DLD1 (cell line): ENCODE results near the gene PHACTR4.
"Not testable (repeated sequence)": the region's sequence is repeated elsewhere in the genome, so short reads cannot be mapped to it uniquely, and the experiment has no call there.

Experiments
- in situ Hi-C: cut with HindIII; loops from 2 replicates; pipeline ENCODE4 v1.10.0; 2017; ENCODE audit warnings: low sequenced_read_pairs

The PHACTR4 gene

DNA sequence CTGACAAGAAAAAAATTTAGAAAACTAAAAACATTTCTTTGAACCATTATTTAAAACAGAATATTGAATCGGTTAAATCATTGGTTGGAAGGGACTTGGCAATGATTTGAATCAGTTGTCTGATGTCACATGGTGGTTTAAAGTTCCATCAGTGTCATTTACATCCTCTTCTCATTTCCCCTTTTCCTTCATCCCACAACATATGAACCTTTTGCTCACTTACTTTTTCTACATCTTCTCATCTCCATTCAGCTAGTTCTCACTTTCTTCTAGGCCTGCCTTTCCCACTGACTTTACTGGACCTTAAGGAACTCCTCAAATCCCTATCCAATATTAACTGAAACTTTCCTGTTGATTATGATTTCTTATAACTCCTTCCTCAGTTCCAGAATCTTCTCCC is 58.5 kb downstream of the PHACTR4 start:
- in situ Hi-C loops: no loop called here

DNA sequence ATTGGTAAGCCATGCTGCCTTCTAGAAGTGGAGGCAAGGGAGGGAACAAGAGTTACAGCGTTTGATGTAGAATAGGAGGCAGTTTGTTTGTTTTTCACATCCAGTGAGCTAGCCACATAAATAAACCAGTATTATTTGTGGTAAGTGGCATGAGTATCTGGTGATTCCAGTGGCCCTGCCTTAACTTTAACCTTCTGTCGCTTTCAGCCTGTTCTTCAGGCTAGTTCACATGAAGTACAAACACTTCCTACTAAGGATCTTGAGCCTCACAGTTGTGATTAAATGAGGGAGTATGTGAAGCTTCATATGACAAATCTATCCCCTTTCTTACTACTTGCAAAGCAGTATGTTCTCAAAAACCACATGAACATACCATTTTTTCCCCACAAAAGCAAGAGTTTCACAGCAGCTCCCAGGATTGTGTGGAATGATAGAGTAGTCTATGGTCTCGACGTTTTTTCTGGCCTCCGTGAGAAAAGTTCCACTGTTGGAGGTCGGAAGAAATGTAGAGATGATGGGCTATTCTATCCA is 59.5 kb downstream of the PHACTR4 start:
- in situ Hi-C loops: no loop called here

GRCh38 chr1:28436211-28436769 is 66.8 kb downstream of the PHACTR4 start:
- in situ Hi-C loops: no loop called here

GRCh38 chr1:28437264-28437923 is 67.9 kb downstream of the PHACTR4 start:
- in situ Hi-C loops: no loop called here

- in situ Hi-C loops: no loop called here
Observed at GRCh38 chr1:28437924-28438699, 68.6 kb downstream of the PHACTR4 start.

- in situ Hi-C loops: no loop called here
Observed at GRCh38 chr1:28439320-28439719, 69.8 kb downstream of the PHACTR4 start.

DNA sequence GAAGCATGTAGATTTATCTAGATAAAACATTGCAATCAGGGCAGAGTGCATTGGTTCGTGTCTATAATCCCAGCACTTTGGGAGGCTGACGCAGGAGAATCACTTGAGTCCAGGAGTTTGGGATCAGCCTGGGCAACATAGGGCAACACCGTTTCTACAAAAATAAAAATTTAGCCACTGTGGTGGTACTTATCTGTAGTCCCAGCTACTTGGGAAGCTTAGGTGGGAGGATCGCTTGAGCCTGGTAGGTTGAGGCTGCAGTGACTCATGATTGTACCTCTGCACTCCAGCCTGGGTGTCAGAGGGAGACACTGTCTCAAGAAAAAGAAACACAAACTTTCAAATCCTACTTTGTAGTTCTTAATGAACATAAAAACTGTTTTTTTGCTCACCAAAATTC is 72.1 kb downstream of the PHACTR4 start:
- in situ Hi-C loops: no loop called here

DNA sequence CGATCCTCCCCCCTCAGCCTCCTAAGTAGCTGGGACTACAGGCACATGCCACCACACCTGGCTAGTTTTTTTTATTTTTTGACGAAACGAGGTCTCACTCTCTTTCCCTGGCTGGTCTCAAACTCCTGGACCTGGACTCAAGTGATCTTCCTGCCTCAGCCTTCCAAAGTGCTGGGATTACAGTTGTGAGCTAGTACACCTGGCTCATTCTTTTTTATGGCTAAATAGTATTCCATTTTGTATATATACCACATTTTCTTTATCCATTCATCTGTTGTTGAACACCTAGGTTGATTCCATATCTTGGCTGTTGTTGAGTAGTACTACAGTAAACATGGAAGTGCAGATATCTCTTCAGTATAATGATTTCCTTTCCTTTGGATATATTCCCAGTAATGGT is 74.0 kb downstream of the PHACTR4 start:
- in situ Hi-C loops: no loop called here

- in situ Hi-C loops: no loop called here
Observed at GRCh38 chr1:28447679-28448078, 78.1 kb downstream of the PHACTR4 start.

DNA sequence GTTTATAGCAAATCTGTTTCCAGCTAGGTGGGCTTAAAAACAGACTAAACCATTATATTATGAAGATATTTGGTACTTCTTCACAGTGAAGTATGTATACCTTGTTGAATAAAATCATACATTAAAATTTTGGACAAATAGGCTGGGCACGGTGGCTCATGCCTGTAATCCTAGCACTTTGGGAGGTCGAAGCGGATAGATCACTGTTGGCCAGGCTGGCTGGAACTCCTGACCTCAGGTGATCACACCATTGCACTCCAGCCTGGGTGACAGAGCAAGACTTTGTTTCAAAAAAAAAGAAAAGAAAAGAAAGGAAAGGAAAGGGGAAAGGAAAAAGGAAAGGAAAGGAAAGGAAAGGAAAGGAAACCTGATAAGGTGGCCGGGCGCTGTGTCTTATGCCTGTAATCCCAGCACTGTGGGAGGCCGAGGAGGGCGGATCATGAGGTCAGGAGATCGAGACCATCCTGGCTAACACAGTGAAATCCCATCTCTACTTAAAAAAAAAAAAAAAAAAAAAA is 78.6 kb downstream of the PHACTR4 start:
- in situ Hi-C loops: not testable (repeated sequence)

- in situ Hi-C loops: no loop called here
Observed at GRCh38 chr1:28449904-28450303, 80.4 kb downstream of the PHACTR4 start.

GRCh38 chr1:28450561-28450960 is 81.0 kb downstream of the PHACTR4 start:
- in situ Hi-C loops: no loop called here

GRCh38 chr1:28451011-28451410 is 81.5 kb downstream of the PHACTR4 start:
- in situ Hi-C loops: no loop called here

- in situ Hi-C loops: no loop called here
Observed at GRCh38 chr1:28456078-28456477, 86.5 kb downstream of the PHACTR4 start.

DNA sequence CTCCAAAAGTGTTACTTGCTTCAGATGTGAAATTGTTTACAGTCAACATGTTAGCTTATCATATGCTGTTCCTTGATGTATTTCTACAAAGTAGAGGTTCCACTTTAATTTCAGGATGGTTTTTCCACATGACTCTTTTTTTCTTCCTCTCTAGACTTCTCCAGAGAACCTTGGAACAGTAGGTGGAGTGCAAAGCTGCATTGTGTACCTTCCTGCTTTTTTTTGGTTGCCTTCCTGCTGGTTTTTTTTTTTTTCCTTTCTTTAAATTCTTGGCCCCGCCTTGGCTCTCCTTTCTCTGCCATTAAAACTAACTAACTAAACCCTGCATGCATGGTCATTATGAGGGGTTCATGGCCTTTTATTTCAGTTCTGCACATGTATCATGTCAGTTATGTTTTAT is 88.1 kb downstream of the PHACTR4 start:
- in situ Hi-C loops: no loop called here

DNA sequence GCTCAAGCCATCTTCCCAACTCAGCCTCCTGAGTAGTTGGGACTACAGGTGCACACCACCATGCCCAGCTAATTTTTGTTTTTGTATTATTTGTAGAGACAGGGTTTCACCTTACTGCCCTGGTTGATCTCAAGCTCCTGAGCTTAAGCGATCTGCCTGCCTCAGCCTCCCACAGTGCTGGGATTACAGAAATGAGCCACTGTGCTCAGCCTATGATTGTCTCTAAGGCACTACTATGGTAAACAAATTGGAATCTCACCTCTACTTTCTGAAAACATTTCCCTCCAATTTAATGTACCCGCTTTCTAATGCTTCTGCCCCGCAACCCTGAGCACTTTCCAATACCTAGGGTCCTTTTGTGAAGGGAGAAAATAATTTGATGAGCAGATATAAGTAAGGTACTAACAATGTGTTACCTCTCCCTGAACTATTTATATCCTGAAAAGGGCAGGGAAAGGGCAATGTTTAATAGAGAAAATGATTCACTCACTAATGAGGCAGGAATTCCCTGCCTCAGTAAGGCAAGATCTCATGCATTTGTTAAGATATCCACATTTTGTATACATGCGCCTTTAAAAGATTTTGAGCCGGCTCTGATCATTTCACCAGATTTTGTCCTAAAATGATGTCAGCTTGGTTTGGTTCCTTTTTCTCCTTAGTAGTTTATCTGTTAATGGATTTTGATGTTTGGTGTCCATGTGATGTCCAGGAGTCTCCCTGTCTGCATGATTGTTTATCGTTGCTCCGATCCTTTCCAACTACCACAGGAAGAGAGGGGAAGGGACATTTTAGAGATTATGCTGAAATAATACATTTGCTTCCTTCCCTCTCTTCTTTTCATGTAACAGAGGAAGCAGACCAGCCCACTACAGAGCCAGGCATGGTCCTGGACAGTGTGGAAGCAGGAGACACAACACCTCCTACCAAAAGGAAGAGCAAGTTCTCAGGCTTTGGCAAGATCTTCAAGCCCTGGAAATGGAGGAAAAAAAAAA is 89.0 kb downstream of the PHACTR4 start:
- in situ Hi-C loops: no loop called here

GRCh38 chr1:28466226-28466778 is 96.8 kb downstream of the PHACTR4 start:
- in situ Hi-C loops: no loop called here

GRCh38 chr1:28470146-28470545 is 100.6 kb downstream of the PHACTR4 start:
- in situ Hi-C loops: no loop called here

DNA sequence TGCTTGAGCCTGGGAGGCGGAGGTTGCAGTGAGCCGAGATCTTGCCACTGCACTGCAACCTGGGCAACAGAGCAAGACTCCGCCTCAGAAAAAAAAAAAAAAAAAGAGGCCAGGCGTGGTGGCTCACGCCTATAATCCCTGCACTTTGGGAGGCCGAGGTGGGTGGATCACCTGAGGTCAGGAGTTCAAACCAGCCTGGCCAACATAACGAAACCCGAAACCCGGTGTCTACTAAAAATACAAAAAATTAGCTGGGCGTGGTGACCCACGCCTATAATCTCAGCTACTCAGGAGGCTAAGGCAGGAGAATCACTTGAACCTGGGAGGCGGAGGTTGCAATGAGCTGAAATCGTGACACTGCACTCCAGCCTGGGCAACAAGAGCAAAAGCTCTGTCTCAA is 110.0 kb downstream of the PHACTR4 start:
- in situ Hi-C loops: not testable (repeated sequence)

DNA sequence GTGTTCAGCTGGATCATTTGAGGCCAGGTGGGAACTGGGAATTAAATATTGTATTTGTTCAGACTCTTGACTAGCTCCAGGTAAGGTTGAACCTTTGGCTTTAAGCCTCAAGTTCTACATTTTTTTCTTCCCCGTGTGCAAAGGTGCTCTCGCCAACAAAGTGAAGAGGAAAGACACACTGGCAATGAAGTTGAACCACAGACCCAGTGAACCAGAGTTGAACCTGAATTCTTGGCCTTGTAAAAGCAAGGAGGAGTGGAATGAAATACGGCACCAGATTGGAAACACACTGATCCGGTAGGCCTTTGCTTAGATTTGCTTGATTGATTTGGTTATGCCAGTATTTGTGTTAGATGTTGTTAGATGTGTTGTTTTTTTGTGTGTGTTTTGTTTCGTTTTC is 110.8 kb downstream of the PHACTR4 start:
- in situ Hi-C loops: no loop called here
